ENCODE data around the gene MAP9.

The MAP9 gene

DNA sequence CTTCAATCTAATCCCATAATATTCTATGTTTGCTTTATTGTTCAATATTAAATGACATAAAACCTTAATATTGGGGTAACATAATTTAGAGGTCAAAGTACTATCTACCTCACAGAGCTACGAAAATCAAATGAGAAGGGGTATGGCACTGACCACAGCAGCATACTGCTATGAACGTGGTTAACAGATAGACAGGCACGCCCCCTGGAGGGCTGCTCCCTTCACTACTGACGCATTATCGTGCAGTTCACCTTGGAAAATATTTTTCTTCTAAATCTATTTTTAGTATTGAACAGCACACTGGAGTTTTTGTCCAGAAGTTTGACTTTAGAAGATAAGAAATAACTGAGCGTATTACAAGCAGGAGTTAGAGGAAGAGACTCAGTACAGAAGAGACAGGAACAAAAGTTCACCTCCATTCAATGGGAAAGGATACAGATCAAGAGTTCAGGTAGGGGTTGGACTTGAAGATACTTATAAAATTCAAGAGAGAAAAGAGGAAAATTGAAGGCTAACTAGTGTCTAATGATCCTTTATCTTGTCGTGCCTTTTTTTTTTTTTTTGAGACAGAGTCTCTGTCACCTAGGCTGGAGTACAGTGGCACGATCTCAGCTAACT lies 22.7 kb downstream of the MAP9 start:
- H3K4me3 ChIP-seq (replicated peaks; ENCODE audit: low read depth, low read length) = no peak overlapping the region
- DNase-seq (ENCODE audit: low read depth) = peak; percentile 80
- TF ChIP-seq, protein P1, sequence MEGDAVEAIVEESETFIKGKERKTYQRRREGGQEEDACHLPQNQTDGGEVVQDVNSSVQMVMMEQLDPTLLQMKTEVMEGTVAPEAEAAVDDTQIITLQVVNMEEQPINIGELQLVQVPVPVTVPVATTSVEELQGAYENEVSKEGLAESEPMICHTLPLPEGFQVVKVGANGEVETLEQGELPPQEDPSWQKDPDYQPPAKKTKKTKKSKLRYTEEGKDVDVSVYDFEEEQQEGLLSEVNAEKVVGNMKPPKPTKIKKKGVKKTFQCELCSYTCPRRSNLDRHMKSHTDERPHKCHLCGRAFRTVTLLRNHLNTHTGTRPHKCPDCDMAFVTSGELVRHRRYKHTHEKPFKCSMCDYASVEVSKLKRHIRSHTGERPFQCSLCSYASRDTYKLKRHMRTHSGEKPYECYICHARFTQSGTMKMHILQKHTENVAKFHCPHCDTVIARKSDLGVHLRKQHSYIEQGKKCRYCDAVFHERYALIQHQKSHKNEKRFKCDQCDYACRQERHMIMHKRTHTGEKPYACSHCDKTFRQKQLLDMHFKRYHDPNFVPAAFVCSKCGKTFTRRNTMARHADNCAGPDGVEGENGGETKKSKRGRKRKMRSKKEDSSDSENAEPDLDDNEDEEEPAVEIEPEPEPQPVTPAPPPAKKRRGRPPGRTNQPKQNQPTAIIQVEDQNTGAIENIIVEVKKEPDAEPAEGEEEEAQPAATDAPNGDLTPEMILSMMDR (IDR thresholded peaks at IDR 0.05; ENCODE audit: low read length, missing control alignments) = peak; percentile 93

DNA sequence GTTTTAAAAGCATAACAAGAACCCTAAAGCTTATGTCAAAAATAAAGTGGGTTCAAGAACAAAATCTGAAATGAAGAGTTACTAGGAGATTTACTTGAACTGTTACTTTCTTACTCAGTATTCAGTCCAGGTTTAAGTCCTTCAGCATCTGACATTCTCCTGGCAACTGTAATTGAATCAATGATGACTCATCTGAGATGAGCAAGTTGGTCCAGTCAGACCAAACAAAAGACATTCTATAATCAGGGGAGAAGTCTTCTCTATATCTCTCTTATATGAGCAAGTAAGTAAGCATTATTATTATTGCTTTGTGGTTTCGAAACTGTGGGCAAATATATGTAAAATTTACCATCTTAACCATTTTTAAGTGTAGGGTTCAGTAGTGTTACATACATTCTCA lies 34.6 kb downstream of the MAP9 start:
- DNase-seq (ENCODE audit: low read depth) = peak; percentile 30
- H3K4me3 ChIP-seq (replicated peaks; ENCODE audit: low read depth, low read length) = no peak overlapping the region
- TF ChIP-seq, protein P1 (IDR thresholded peaks at IDR 0.05; ENCODE audit: low read length, missing control alignments) = no peak

- TF ChIP-seq, protein P1 (IDR thresholded peaks at IDR 0.05; ENCODE audit: low read length, missing control alignments) = no peak
- DNase-seq (ENCODE audit: low read depth) = no peak
Observed at GRCh38 chr4:155339999-155340398, 36.8 kb downstream of the MAP9 start.

GRCh38 chr4:155339588-155339987 lies 37.2 kb downstream of the MAP9 start:
- TF ChIP-seq, protein P1 (IDR thresholded peaks at IDR 0.05; ENCODE audit: low read length, missing control alignments) = no peak
- DNase-seq (ENCODE audit: low read depth) = no peak
- no peak overlapping the region for H3K4me3 ChIP-seq (replicated peaks; ENCODE audit: low read depth, low read length)

More at GRCh38 chr4:155339999-155340398, 36.8 kb downstream of the MAP9 start:
- no peak overlapping the region for H3K4me3 ChIP-seq (replicated peaks; ENCODE audit: low read depth, low read length)

GRCh38 chr4:155338196-155338595 lies 38.6 kb downstream of the MAP9 start:
- TF ChIP-seq, protein P1 (IDR thresholded peaks at IDR 0.05; ENCODE audit: low read length, missing control alignments) = no peak
- no peak for DNase-seq (ENCODE audit: low read depth)
- no peak overlapping the region for H3K4me3 ChIP-seq (replicated peaks; ENCODE audit: low read depth, low read length)

GRCh38 chr4:155336242-155336641 lies 40.5 kb downstream of the MAP9 start:
- TF ChIP-seq, protein P1 (IDR thresholded peaks at IDR 0.05; ENCODE audit: low read length, missing control alignments) = no peak
- no peak overlapping the region for H3K4me3 ChIP-seq (replicated peaks; ENCODE audit: low read depth, low read length)
- no peak for DNase-seq (ENCODE audit: low read depth)

- TF ChIP-seq, protein P1 (IDR thresholded peaks at IDR 0.05; ENCODE audit: low read length, missing control alignments) = no peak
- H3K4me3 ChIP-seq (replicated peaks; ENCODE audit: low read depth, low read length) = no peak overlapping the region
- DNase-seq (ENCODE audit: low read depth) = no peak
Observed at GRCh38 chr4:155331478-155331877, 45.3 kb downstream of the MAP9 start.

All from fibroblast of pulmonary artery (primary cell).